ENCODE results near the gene KIF3C.
"Not testable (repeated sequence)": the region's sequence is repeated elsewhere in the genome, so short reads cannot be mapped to it uniquely, and the experiment has no call there.

Gene KIF3C

GRCh38 chr2:25982273-25982967, at the start of gene KIF3C:
Gene KIF3C, minus strand, starts transcription at chr2:25982497. Its CDS starts 580 bp downstream, at chr2:25981917.
- DNase-seq, result peak; percentile 60

GRCh38 chr2:26028083-26028482, 45.8 kb upstream of the KIF3C start:
- not testable (repeated sequence) for DNase-seq

GRCh38 chr2:26025509-26025908, 43.2 kb upstream of the KIF3C start:
- DNase-seq, result no peak

- no peak for DNase-seq
Observed at GRCh38 chr2:26024260-26024659, 42.0 kb upstream of the KIF3C start.

GRCh38 chr2:26020231-26020640, 37.9 kb upstream of the KIF3C start:
- DNase-seq, result no peak

- no peak for DNase-seq
Observed at GRCh38 chr2:26018184-26019055, 36.1 kb upstream of the KIF3C start.

GRCh38 chr2:26017464-26018183, 35.3 kb upstream of the KIF3C start:
- DNase-seq, result no peak

- DNase-seq, result not testable (repeated sequence)
Observed at GRCh38 chr2:26016706-26017045, 34.4 kb upstream of the KIF3C start.

GRCh38 chr2:26016012-26016705, 33.9 kb upstream of the KIF3C start:
- DNase-seq, result no peak

GRCh38 chr2:26013668-26014067, 31.4 kb upstream of the KIF3C start:
- DNase-seq, result no peak

GRCh38 chr2:26011990-26012856, 29.9 kb upstream of the KIF3C start:
- DNase-seq, result no peak

- DNase-seq, result no peak
Observed at GRCh38 chr2:26011609-26011989, 29.3 kb upstream of the KIF3C start.

- DNase-seq, result no peak
Observed at GRCh38 chr2:26010943-26011342, 28.6 kb upstream of the KIF3C start.

GRCh38 chr2:26009567-26009963, 27.3 kb upstream of the KIF3C start:
- no peak for DNase-seq

GRCh38 chr2:26008851-26009566, 26.7 kb upstream of the KIF3C start:
- no peak for DNase-seq

- DNase-seq, result no peak
Observed at GRCh38 chr2:26008095-26008494, 25.8 kb upstream of the KIF3C start.

- no peak for DNase-seq
Observed at GRCh38 chr2:26002632-26003310, 20.5 kb upstream of the KIF3C start.

- no peak for DNase-seq
Observed at GRCh38 chr2:26001743-26002351, 19.6 kb upstream of the KIF3C start.

- DNase-seq, result peak; percentile 11
Observed at GRCh38 chr2:26000561-26001082, 18.3 kb upstream of the KIF3C start.

- not testable (repeated sequence) for DNase-seq
Observed at GRCh38 chr2:25999406-25999805, 17.1 kb upstream of the KIF3C start.

Measured in NCI-H748 treated with DMSO at 0.1 percent for 48 hours (cell line).